Measurements from ENCODE around the gene MRPL11. TPM values are rescaled to one million over a fixed set of nuclear protein-coding genes. Genes with fewer than 3 reads are reported as not detected.

Gene MRPL11
- total and polyA plus RNA-seq, 2 of the 13 experiments (the other 11 are each of a cell fraction or from before 2014, with no cell fraction given): 72.9 to 176 TPM

DNA sequence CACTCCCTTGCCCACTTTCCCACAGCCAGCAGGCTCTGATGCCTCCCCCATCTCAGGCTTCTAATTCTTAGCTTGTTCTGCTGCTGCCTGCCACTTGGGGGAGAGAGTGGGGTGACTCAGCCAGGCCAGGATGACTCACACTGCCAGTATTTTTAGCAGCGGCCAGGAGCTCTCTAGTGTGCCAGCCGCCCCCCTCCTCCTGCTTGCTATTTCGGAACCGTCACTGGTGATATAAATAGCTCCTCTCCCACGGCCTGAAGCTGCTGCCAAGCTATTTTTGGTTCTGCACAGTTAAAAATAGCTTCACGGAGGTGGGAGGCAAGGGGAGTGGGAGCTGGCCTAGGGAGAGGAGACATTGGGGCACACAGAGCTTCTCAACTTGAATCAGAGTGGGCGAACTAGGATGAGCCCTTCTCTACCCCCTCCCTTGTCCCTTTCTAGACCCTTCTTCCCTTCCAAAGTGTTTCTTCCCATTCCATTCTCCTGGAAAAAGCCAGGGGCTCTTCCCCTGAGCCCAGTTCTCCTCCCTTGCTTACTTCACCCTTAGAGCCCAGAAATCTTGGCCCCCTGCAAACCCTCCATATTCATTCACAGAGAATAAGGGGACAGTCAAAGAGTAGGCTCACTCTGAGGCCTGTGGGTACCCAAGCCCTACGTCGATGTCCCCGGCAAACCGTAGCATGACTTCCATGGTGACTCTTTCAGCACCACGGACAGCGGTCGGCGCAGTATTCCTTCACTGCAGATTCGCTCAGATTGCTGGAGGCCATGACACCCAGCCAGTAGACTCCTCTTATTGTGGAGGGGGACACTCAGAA lies 20.3 kb downstream of the MRPL11 start:
- peak; percentile 53 for DNase-seq (ENCODE audit: low spot score)
- WGBS (ENCODE audit: low lambda C conversion rate): 9% methylated on average over 16 of the region's 16 CpGs
- Histone ChIP-seq H3K36me3 (replicated peaks in 1 of 2; ENCODE audit: control insufficient read depth in 1 of 2, insufficient read depth in 2 of 2, low read length in 2 of 2) (no peaks in the 10 kb centered on the region), H3K9ac (ENCODE audit: insufficient read depth, low read depth, low read length) (no peak overlapping the region), H3K9me3 (ENCODE audit: low read length) (no peaks in the 10 kb centered on the region), H3K4me3 (replicated peaks in 1 of 3; ENCODE audit: insufficient read depth in 1 of 3, low read depth in 2 of 3, low read length in 3 of 3) (no peak overlapping the region), H3K27ac (ENCODE audit: extremely low read length, insufficient read depth, low read length) (no peak overlapping the region), H2AFZ (ENCODE audit: low read length) (no peak overlapping the region), H3K4me2 (ENCODE audit: low read depth, low read length) (no peak overlapping the region), H3K79me2 (ENCODE audit: insufficient read depth, low read length) (no peaks in the 10 kb centered on the region), H4K20me1 (ENCODE audit: insufficient read depth, low read length) (peaks cover 16% of the 10 kb centered on the region; the same call in 1 of the 2 replicates), H3K27me3 (ENCODE audit: control insufficient read depth in 1 of 2, insufficient read depth in 2 of 2, low read length in 2 of 2) (peaks cover 0 to 14% of the 10 kb centered on the region in 2 experiments; a peak in 3 of 5 replicates), H3K4me1 (ENCODE audit: insufficient read depth, low read length) (no peaks in the 10 kb centered on the region)
- CTCF ChIA-PET (ENCODE audit: low intra/inter-chr PET ratio, low total read pairs): no interaction called here
- in situ Hi-C loops (cut with HindIII; ENCODE audit: extremely low pct_ligation_motif_present, low pct_unique_long_range_greater_than_20kb): loop anchor here (25.0 kb wide), 1 partner anchor 419 kb away; the partner anchor contains the start of gene RCE1
- no TSS peak for BruUV-seq (replicated peaks)
- intact Hi-C loops (cut with micrococcal nuclease; ENCODE audit: unreplicated experiment): no loop called here
- FAIRE-seq: no peak
- POLR2A ChIA-PET: no interaction called here
- ATAC-seq: peak; percentile 77
- TF ChIP-seq ZMAT5 (CRISPR knock-in tag; IDR thresholded peaks at IDR 0.05; ENCODE audit: borderline replicate concordance, low read depth) (no peak), BHLHE40 (IDR thresholded peaks at IDR 0.05; ENCODE audit: low read length) (no peak), HOXA7 (CRISPR knock-in tag; IDR thresholded peaks at IDR 0.05) (no peak), RERE (CRISPR knock-in tag; IDR thresholded peaks at IDR 0.05; ENCODE audit: low read depth) (no peak), ZNF766 (CRISPR knock-in tag; IDR thresholded peaks at IDR 0.05; ENCODE audit: borderline replicate concordance) (peak; percentile 82; the same call in 1 of the 2 replicates), THAP9 (CRISPR knock-in tag; IDR thresholded peaks at IDR 0.05; ENCODE audit: borderline replicate concordance) (no peak), JDP2 (CRISPR knock-in tag; IDR thresholded peaks at IDR 0.05; ENCODE audit: borderline replicate concordance) (no peak; the same call in 1 of the 2 replicates), TEAD2 (CRISPR knock-in tag; IDR thresholded peaks at IDR 0.05) (0 out of 2 replicates have a peak, but pooled peaks have one; percentile 73), CENPBD1 (CRISPR knock-in tag; IDR thresholded peaks at IDR 0.05; ENCODE audit: borderline replicate concordance, low read depth) (no peak), ZNF709 (CRISPR knock-in tag; IDR thresholded peaks at IDR 0.05) (peak; percentile 31; the same call in 1 of the 2 replicates), TBX3 (IDR thresholded peaks at IDR 0.05; ENCODE audit: borderline replicate concordance) (no peak), RBAK (CRISPR knock-in tag; IDR thresholded peaks at IDR 0.05) (no peak)
- TF ChIP-seq, protein P1, sequence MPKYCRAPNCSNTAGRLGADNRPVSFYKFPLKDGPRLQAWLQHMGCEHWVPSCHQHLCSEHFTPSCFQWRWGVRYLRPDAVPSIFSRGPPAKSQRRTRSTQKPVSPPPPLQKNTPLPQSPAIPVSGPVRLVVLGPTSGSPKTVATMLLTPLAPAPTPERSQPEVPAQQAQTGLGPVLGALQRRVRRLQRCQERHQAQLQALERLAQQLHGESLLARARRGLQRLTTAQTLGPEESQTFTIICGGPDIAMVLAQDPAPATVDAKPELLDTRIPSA (CRISPR knock-in tag; IDR thresholded peaks at IDR 0.05; ENCODE audit: borderline replicate concordance): no peak

All from HepG2 (cell line).